Activated T-helper 1 cell treated with anti-CD3 and anti-CD28 coated beads, Interleukin-12 subunit alpha, Interleukin-12 subunit beta, Interleukin-2, Interleukin-4 antibody, amounts not matched to agents 30 ng/mL and 10 ng/mL and 1 ng/mL, durations not matched to agents 14 hours and 24 hours and 36 hours (primary cell): ENCODE results near the gene GJA4. TPM values are rescaled to one million over a fixed set of nuclear protein-coding genes. Genes with fewer than 3 reads are reported as not detected.
A peak's percentile ranks its signal among the peaks of the same experiment; 100 is the strongest.

Source experiments
- DNase-seq: peaks from one replicate; pipeline ENCODE4 v3.0.0; 2021; ENCODE audit warnings: low spot score
- H3K27ac Mint-ChIP-seq: one replicate; pipeline ENCODE4 v1.8.0; 2021; ENCODE audit warnings: mild to moderate bottlenecking, mixed read lengths
- H3K27me3 Mint-ChIP-seq: one replicate; pipeline ENCODE4 v1.8.0; 2022; ENCODE audit warnings: mild to moderate bottlenecking, moderate library complexity, mixed read lengths; ENCODE audit not compliant: insufficient read depth
- H3K36me3 Mint-ChIP-seq: one replicate; pipeline ENCODE4 v1.8.0; 2021; ENCODE audit warnings: low read depth, mixed read lengths
- H3K4me1 Mint-ChIP-seq: one replicate; pipeline ENCODE4 v1.8.0; 2021; ENCODE audit warnings: low read depth, mixed read lengths
- H3K4me3 Mint-ChIP-seq: one replicate; pipeline ENCODE4 v1.8.0; 2021; ENCODE audit warnings: mild to moderate bottlenecking, moderate library complexity, mixed read lengths
- H3K9me3 Mint-ChIP-seq: one replicate; pipeline ENCODE4 v1.8.0; 2021; ENCODE audit warnings: mixed read lengths
- intact Hi-C: fragments of 100-400 bp; cut with micrococcal nuclease; formaldehyde crosslinking; loops from one replicate; pipeline ENCODE4 v1.15.1; 2024
- total RNA-seq: library from RNA; stranded (reverse); gene quantifications from 2 replicates; pipeline ENCODE4 v1.2.3, GENCODE V29; 2022

GJA4 gene
- not detected in 2 replicates for total RNA-seq

DNA sequence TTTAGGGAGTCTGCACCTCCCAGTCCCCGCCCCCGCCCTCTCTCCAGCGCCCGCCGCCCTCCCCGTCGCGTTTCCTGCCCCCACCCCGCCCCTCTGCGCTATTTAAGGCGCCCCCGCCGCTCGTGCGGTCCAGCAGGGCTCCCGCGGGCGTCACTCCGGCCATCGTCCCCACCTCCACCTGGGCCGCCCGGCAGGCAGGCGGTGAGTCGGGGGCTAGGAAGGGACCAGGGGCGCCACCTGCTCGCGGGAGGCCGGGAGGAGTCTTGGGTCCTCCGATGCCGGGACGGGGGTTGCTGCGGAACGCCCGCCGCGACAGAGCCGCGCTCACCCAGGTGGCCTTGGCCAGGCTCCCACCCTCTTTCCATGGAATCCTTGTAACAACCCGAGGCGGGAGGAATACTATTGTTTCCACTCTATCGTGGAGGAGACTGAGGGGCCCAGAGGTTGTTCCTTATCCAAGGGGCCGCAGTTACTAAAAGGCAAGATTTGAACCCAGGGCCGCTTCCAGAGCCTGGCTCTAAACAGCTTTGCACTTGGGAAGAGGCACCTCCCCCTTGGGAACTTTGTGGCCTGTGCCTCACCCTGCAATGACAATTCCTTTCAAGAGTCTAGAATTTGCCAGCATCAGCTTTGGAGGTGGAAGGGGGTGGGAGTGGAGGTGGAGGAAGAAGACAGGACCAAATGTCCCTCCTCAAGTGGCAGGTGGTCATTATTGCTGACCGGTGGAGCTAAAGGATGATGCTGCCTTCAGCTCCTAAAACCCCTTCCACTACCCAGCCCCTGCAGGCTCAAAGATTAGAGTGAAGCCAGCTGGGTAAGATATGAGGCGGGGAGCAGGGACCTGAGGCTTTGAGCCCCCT lies at the start of gene GJA4:
Gene GJA4 (plus strand): TSS at position 132 of the 860 bp plus-strand sequence. CDS start 1,215 bp downstream, outside the sequence.
- Mint-ChIP-seq H3K27ac (no peak within 1 kb of the TSS), H3K9me3 (no peaks in the 10 kb centered on the region), H3K36me3 (no peaks in the 10 kb centered on the region), H3K27me3 (peaks cover 7% of the 10 kb centered on the region), H3K4me3 (peak within 1 kb of the TSS; percentile 34), H3K4me1 (peaks cover 28% of the 10 kb centered on the region)
- no peak for DNase-seq
- intact Hi-C loops: no loop called here

DNA sequence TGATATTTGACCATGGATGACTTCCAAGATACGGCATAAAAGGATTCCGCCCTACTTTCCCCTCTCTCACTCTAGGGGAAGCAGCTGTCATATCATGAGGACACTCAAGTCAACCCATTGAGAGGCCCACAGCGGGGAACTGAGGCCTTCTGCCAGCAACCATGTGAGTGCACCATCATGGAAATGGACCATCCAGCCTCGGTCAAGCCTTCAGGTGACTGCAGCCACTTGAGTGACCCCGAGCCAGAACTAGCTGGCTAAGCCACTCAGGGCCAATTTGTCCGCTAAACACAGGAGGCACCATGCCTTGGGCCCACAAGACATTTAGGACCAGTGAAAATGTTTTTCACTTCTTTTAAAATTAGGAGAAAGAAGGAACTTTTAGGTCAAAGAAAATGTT lies 49.0 kb upstream of the GJA4 start:
- intact Hi-C loops: no loop called here
- no peaks in the 10 kb centered on the region for H3K4me1 Mint-ChIP-seq
- no peak overlapping the region for H3K4me3 Mint-ChIP-seq
- DNase-seq: no peak
- H3K27me3 Mint-ChIP-seq: peaks cover 8% of the 10 kb centered on the region
- H3K9me3 Mint-ChIP-seq: no peaks in the 10 kb centered on the region
- no peaks in the 10 kb centered on the region for H3K36me3 Mint-ChIP-seq
- no peak overlapping the region for H3K27ac Mint-ChIP-seq

DNA sequence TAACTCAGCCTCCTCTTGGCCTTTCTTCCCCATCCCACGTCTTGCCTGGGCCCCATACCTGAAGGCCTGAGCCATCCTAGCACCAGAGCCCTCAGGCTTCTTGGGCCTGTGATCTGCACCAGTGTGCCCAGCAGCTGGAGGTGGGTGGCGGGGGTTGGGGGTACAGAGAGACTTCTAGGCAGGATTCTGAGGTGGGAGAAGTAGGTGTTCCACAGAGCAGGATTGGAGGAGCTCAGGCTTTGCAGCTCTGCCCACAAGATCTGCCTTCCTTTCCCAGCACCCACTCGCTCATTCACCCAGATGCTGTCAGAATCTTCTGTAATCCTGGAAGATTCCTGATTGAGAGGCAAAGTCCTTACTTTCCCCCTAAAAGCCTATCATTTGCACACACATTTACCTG lies 47.9 kb upstream of the GJA4 start:
- no peaks in the 10 kb centered on the region for H3K4me1 Mint-ChIP-seq
- no peaks in the 10 kb centered on the region for H3K36me3 Mint-ChIP-seq
- peaks cover 10% of the 10 kb centered on the region for H3K27me3 Mint-ChIP-seq
- intact Hi-C loops: no loop called here
- no peak for DNase-seq
- H3K27ac Mint-ChIP-seq: no peak overlapping the region
- H3K9me3 Mint-ChIP-seq: no peaks in the 10 kb centered on the region
- no peak overlapping the region for H3K4me3 Mint-ChIP-seq

DNA sequence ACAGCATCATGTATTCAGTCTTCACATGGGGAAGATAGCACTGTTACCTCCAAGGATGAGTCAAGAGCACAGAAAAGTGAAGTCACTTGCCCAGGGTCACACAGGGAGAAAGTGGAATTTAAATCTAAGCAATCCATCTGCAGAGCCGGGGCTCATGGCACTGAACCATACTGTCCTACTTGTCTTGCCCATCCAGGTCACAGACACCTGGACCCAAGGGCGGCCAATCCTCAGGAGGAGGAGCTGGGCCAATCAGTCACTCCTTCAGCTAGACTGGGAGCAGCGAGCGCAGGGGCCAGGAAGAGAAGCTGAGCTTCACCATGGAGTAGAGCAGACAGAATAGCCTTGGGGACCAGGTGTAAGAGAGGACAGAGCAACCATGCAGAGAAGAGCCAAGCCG lies 47.1 kb upstream of the GJA4 start:
- no peaks in the 10 kb centered on the region for H3K4me1 Mint-ChIP-seq
- H3K4me3 Mint-ChIP-seq: no peak overlapping the region
- H3K9me3 Mint-ChIP-seq: no peaks in the 10 kb centered on the region
- DNase-seq: no peak
- intact Hi-C loops: no loop called here
- no peaks in the 10 kb centered on the region for H3K36me3 Mint-ChIP-seq
- H3K27ac Mint-ChIP-seq: no peak overlapping the region
- peaks cover 8% of the 10 kb centered on the region for H3K27me3 Mint-ChIP-seq

DNA sequence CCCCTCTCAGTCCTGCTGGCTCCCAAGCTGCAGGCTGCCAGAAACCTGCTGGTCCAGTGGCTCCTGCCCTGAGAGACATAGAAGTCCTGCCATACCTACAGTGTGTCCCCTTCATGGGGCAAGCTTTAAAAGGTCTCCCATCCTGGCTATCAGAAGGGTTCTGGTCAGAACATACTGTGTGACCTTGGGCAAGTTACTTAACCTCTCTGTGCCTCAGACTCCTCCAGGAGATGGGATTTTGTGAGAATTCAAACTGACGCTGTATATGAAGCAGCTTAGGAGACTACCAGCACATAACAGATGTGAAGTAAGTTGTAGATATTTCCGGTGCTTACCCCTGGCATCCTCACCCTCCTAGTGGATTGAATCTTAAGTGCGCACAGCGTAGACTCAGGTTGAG lies 46.7 kb upstream of the GJA4 start:
- H3K9me3 Mint-ChIP-seq: no peaks in the 10 kb centered on the region
- no peak for DNase-seq
- intact Hi-C loops: no loop called here
- H3K4me1 Mint-ChIP-seq: no peaks in the 10 kb centered on the region
- no peak overlapping the region for H3K27ac Mint-ChIP-seq
- H3K36me3 Mint-ChIP-seq: no peaks in the 10 kb centered on the region
- H3K27me3 Mint-ChIP-seq: peaks cover 5% of the 10 kb centered on the region
- H3K4me3 Mint-ChIP-seq: no peak overlapping the region

DNA sequence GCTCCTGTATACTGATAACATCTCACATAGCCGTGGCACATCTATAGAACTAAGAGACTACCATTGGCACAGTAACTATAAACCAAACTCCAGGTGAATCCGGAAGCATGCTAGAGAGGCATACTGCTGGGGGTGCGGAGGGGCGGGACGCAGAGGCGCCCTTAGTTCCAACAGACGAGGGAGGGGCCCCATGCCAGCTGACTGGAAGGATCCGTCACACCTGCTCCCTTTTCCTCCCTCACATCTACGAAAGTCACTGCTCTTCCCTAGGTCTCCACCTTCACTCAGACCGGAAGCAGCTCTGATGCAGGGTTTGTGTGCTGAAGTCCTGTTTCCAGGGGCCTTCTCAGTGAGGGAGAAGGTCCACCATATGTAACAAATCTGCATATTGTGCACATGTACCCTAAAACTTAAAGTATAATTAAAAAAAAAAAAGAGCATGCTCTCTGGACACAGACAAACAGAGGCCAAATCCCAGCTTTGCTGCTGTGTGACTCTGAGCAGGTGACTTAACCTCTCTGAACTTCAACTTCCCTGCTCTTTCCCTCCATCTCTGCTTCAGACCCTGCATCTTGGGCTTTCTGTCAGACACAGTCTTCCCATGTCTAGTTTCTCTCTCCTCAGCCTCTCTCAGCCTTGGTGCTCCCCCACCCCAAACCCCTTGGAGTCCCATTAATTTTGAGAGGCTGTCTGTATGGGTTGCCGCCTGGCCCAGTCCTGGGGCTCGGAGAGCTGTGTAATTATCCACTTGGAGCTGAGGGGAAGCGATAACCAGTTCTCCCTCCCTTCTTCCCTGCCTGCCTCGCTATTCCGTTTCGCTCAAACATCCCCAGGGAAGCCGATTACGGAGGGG lies 45.8 kb upstream of the GJA4 start:
- peaks cover 4% of the 10 kb centered on the region for H3K27me3 Mint-ChIP-seq
- DNase-seq: no peak

DNA sequence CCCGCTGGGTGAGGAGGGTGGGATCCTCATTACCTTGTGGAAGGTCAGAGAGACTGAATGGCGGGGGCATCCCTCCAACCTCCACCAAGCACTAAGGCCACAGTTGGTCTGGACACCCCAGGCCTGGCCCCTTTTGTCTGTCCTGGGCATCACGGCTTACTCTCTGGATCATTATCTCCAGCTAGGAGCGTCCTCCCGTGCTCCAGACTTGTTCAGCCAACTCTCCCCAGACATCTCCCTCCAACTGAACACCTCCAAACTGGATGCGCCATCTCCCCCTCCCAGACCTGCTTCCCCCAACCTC lies 45.2 kb upstream of the GJA4 start:
- intact Hi-C loops: no loop called here
- no peak for DNase-seq
- no peaks in the 10 kb centered on the region for H3K9me3 Mint-ChIP-seq
- H3K4me1 Mint-ChIP-seq: no peaks in the 10 kb centered on the region
- peaks cover 5% of the 10 kb centered on the region for H3K27me3 Mint-ChIP-seq
- H3K27ac Mint-ChIP-seq: no peak overlapping the region
- H3K36me3 Mint-ChIP-seq: no peaks in the 10 kb centered on the region
- H3K4me3 Mint-ChIP-seq: no peak overlapping the region

More for the DNA sequence above, 45.8 kb upstream of the GJA4 start:
- no peaks in the 10 kb centered on the region for H3K36me3 Mint-ChIP-seq
- no peaks in the 10 kb centered on the region for H3K4me1 Mint-ChIP-seq
- H3K9me3 Mint-ChIP-seq: no peaks in the 10 kb centered on the region
- no peak overlapping the region for H3K27ac Mint-ChIP-seq
- no peak overlapping the region for H3K4me3 Mint-ChIP-seq
- intact Hi-C loops: no loop called here

DNA sequence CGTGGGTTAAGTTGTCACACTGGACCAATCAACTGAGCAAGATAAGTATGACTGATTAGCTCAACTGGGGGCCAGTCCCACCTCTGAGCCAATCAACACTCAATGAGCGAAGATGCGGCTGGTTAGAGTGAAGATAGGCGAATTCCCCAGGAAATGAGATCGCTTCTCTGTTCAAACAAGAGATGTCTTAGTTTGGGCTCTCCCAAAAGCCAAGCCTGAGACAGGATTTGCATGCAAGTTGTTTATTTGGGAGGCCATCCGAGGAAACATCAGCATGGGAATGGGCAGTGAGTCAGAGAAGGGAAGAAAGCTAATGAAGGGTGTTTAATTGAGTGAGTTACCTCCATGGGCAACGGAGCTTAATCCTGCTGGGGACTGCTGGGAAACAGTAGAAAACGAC lies 42.8 kb upstream of the GJA4 start:
- Mint-ChIP-seq H3K27me3 (peaks cover 4% of the 10 kb centered on the region), H3K36me3 (no peaks in the 10 kb centered on the region), H3K4me3 (no peak overlapping the region), H3K4me1 (no peaks in the 10 kb centered on the region), H3K9me3 (no peaks in the 10 kb centered on the region), H3K27ac (no peak overlapping the region)
- no peak for DNase-seq
- intact Hi-C loops: no loop called here

DNA sequence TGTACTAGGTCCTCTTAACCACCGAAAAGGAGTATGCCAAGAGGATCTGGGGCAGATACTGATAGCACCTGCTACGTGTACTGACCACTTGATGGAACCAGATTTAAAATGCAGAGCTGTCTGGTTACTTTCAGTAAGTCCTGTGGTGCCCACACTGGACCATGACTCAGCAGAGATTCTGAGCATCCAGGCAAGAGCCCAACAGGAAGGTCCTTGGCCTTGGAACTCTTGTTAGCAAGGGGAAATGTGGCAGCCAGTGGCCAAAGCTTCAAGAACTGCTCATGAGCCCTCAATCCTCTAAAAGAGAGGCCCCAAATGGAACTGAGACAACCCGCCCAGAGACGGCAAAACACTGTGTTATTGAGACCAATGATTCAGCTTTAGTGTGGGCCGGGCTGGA lies 42.2 kb upstream of the GJA4 start:
- DNase-seq: no peak
- Mint-ChIP-seq H3K36me3 (no peaks in the 10 kb centered on the region), H3K4me1 (no peaks in the 10 kb centered on the region), H3K27ac (no peak overlapping the region), H3K9me3 (no peaks in the 10 kb centered on the region), H3K27me3 (peaks cover 4% of the 10 kb centered on the region), H3K4me3 (no peak overlapping the region)
- intact Hi-C loops: no loop called here

DNA sequence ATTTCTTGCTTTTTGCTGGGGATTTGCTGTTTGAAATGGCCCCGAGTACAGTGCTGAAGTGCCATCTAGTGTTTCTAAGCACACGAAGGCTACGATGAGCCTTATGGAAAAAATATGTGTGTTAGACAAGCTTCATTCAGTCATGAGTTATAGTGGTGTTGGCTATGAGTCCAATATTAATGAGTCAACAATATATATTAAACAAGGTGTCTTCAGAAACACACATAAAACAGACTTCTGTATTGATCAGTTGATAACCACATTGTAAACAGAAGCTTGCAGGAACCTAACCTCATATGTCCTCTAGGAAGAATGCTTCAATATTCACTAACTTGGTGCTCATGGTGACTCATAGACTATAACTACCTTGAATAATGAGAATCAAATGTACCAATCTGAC lies 39.6 kb upstream of the GJA4 start:
- Mint-ChIP-seq H3K36me3 (no peaks in the 10 kb centered on the region), H3K4me1 (no peaks in the 10 kb centered on the region), H3K4me3 (no peak overlapping the region), H3K27me3 (peaks cover 6% of the 10 kb centered on the region), H3K9me3 (no peaks in the 10 kb centered on the region), H3K27ac (no peak overlapping the region)
- no peak for DNase-seq
- intact Hi-C loops: no loop called here

DNA sequence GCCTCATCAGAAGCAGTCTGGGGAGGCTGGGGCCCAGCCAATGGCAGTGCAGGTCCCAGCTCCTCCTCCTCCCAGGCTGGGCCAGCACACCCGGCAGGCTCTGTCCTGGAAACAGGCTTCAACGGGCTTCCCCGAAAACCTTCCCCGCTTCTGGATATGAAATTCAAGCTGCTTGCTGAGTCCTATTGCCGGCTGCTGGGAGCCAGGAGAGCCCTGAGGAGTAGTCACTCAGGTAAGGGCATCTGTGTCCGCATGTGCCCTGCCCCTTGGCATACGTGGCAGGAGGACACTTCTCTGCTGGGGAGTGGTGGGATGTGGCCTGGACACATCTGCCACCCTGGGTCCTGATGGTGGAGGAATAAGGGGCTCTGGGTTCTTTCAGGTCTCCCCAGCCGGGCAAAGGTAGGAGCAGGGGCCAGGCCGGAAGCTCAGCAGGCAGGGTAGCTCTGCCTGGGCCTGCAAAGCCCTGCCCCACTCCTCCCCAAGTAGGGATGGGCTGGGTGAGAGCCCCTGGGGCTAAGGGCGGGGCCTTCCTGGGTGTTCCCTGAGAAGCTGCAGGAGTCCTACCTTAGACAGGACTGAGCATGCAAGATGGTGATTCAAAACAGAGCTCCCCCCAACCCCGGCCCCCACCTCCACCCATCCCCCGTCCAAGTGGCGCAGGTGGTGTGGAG lies 37.7 kb upstream of the GJA4 start, which contains the start of gene GJB5:
Gene GJB5 (plus strand): TSS at position 84 of the 674 bp plus-strand sequence. CDS start 2,284 bp downstream, outside the sequence.
- no peak for DNase-seq
- H3K36me3 Mint-ChIP-seq: no peaks in the 10 kb centered on the region
- intact Hi-C loops: no loop called here
- no peaks in the 10 kb centered on the region for H3K9me3 Mint-ChIP-seq
- H3K4me3 Mint-ChIP-seq: no peak within 1 kb of the TSS
- H3K27ac Mint-ChIP-seq: no peak within 1 kb of the TSS
- H3K4me1 Mint-ChIP-seq: no peaks in the 10 kb centered on the region
- peaks cover 7% of the 10 kb centered on the region for H3K27me3 Mint-ChIP-seq

DNA sequence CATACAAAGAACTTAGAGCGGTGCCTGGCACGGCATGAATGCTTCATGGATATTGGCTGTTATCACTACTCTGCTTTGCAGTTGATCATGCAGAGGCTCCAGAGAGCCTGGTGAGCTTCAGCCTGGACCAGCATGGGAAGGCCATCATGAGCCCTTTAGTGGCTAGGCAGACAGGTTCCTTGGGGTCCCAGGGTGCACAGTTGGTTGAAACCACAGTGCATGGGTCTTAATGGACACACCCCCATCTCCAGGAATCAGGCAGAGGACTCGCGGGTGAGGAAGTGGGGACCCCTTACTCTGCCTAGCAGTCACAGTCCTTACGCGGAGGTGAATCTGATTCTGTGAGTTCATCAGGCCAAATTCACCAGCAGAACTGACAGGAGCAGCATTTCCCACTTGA lies 36.8 kb upstream of the GJA4 start:
- no peaks in the 10 kb centered on the region for H3K4me1 Mint-ChIP-seq
- no peak for DNase-seq
- H3K9me3 Mint-ChIP-seq: no peaks in the 10 kb centered on the region
- H3K27me3 Mint-ChIP-seq: peaks cover 7% of the 10 kb centered on the region
- H3K27ac Mint-ChIP-seq: no peak overlapping the region
- no peak overlapping the region for H3K4me3 Mint-ChIP-seq
- intact Hi-C loops: no loop called here
- H3K36me3 Mint-ChIP-seq: no peaks in the 10 kb centered on the region

DNA sequence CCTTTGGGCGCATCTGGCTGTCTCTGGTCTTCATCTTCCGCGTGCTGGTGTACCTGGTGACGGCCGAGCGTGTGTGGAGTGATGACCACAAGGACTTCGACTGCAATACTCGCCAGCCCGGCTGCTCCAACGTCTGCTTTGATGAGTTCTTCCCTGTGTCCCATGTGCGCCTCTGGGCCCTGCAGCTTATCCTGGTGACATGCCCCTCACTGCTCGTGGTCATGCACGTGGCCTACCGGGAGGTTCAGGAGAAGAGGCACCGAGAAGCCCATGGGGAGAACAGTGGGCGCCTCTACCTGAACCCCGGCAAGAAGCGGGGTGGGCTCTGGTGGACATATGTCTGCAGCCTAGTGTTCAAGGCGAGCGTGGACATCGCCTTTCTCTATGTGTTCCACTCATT lies 35.4 kb upstream of the GJA4 start:
- Mint-ChIP-seq H3K9me3 (no peaks in the 10 kb centered on the region), H3K27me3 (peaks cover 7% of the 10 kb centered on the region), H3K4me3 (no peak overlapping the region), H3K4me1 (no peaks in the 10 kb centered on the region), H3K36me3 (no peaks in the 10 kb centered on the region), H3K27ac (no peak overlapping the region)
- intact Hi-C loops: no loop called here
- no peak for DNase-seq
